GM04503 (cell line): ENCODE data around the gene NEGR1.
"Not testable (repeated sequence)": the region's sequence is repeated elsewhere in the genome, so short reads cannot be mapped to it uniquely, and the experiment has no call there.

Source experiments
- DNase-seq: peaks from one replicate; pipeline ENCODE4 v3.0.0-alpha.2; 2012; ENCODE audit warnings: low read depth

NEGR1 gene

DNA sequence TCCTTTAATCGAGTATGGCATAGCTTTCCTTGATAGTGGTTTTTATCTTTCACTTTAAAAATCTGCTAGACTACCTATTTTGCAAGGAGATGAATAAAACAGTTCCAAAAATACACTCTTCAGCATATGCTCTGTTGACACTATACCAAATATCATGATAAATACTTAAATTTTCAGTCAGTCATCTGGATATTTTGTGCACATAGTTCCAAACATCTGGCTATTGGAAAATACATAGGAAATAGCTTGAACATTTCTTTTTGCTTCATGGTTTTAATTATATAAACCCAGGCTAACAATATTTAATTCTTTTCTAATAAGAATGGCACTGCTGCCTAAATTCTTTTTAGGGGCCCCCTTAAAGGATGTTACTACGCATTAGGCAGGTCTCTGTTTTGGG is 342.1 kb downstream of the NEGR1 start:
- DNase-seq, result no peak

DNA sequence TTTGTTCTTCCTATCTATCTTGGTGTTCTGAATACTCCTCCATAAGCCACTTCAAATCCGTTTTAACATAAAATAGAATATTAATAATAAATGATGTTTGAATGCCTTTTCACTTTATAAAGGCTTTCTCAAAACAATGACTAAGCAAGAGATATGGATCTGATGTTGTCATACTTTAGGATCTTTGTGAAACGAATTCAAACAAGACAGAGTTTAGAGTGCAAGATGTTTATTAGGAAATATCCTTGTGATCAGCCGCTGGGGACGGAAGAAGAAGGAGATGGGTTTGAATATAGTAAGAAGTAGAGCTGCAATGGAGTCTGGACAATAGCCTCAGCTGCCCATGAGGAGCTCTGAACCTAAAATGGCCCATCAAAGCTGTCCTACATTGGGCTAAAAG is 351.8 kb downstream of the NEGR1 start:
- no peak for DNase-seq

DNA sequence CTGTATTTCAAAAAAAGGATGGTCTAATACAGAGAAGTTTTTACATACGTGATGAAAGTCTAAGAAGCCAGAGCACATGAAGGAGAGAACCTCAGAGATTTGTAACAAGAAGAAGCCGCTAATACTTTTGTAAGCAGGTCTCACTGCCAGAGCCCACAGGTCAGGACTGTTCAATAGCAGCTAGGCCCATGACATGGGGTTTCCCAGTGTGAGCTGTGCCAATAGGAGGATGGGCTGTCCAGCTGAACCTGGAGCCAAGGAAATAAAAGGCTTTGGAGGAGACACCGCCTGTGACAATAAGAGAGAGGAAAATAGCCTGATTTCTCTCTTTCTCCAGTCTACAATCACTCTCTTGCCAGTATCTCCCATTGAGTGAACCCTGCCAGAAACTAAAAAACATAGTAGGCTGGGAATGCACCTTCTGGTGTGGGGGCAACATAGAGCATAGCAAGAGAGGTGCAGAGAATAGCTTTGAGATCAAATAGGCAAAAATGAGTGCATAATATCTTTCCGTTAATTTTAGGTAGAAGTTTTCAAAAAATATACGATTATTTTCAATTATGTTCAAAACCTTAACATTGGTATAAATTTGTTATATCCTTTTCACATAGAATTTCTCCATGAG is 360.3 kb downstream of the NEGR1 start:
- no peak for DNase-seq

DNA sequence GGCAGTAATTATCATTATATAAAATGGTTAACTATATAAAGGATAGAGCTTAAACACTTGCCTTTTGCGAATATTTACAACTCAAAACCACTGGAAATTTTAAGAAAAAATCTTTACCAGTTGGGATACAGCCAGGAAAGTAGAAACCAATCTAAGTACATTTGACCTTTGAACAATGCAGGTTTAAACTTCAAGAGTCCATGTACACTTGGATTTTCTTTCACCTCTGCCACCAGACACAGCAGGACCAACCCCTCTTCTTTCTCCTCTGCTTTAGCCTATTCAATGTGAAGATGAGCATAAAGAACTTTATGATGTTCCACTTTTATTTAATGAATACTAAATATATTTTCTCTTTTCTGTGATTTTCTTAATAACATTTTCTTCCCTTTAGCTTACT is 361.1 kb downstream of the NEGR1 start:
- no peak for DNase-seq

DNA sequence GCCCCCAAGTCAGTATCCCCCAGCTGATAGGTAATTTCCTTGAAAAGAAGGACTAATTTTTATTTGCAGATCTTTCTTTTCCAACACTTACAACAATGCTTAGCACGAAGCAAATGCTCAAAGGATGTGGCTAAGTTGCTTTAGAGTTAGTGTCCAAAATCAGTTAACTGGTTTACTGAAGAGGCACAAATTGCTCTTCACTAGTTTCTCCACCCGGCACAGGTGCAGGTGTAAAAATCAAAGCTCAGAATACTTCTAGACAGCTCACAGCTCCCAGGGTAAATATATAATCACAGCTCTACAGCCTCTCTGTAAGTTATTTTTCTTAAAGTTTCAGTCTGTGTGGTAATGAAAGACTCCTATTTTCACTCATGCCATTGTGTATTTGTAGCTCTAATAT is 361.8 kb downstream of the NEGR1 start:
- DNase-seq, result no peak

DNA sequence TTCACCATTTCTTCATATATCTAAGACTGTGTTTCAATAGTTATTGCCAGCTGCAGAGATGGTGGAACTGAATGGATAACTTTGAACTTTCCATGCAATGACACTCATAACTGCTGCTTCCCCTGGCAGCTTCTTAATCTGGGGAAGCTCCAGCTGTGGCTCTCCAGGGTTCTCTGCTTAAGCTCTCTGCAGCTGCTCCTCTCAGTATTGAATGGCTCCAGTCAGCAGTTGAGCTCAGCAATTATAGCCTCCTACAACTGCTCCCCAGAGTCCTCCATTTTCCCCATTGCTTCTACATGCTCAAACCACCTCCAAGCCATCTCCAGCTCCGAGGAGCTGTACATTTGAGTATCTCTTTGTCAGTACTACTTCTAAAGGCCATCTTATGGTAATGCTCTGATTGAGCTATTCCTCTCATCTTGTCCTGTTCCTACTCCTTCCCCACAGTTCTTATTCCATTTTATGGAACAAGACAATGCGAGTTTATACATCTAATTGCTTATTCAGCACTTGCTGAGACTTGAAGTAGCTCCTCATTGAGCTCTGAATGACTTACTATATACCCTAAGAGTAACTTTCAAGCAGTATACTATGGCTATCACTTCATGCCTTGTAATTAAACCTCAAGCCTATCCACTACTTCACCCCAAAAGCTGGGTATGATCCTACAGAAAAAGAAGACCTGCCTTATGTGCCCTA is 362.4 kb downstream of the NEGR1 start:
- no peak for DNase-seq

DNA sequence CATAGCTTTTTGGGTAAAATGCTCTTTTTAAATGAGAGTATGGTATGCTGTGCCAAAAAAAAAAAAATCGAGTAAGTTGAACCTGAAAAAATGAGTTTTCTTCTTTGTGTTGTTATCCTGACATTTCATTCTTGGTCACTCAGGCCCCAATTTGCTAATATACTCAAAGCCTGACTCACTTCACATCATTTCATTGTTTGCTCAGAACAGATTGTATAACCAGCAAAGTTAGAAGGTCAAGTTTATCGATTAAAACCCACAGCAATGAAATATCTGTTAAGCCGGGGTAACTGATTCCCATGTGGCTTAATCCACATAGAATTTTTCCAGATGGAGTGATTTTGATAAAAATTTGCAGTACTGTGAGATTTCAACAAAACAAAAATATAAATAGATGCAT is 363.7 kb downstream of the NEGR1 start:
- DNase-seq, result no peak

DNA sequence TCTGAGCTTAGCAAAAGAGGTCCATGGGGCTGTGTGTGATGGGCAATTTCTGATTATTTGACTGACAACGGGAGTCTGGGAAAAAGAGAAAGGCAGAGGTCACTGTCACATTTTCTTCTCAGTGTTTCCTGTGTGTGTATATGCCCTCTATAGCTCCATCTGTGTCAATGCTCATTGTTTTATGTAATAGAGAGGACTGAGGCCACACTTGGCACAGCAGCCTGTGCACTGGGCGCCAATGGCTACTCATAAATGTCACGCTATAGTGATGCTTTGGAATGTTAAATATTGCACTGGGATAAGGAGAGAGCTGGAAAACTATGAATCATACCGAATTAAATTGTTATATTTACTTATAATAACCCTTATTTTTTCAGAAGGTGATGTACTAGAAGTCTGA is 365.4 kb downstream of the NEGR1 start:
- DNase-seq, result no peak

DNA sequence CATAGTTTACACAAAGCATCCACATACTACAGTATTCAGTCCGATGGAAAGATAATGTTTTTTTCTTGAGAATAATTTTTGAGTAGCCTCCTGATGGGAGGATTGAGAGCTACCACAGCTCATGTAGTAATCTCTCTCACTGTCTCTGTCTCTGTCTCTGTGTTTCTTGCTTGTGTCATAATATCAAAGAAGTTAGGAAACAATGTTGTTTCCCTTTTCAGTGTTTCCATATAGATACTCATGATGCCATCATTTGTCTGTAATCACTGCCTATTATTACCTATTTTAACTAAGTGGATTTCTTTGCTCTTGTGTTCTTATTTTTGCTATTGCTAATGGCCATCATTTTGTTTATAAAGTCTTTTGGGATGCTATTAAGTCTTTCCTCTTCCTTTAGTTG is 367.7 kb downstream of the NEGR1 start:
- no peak for DNase-seq

DNA sequence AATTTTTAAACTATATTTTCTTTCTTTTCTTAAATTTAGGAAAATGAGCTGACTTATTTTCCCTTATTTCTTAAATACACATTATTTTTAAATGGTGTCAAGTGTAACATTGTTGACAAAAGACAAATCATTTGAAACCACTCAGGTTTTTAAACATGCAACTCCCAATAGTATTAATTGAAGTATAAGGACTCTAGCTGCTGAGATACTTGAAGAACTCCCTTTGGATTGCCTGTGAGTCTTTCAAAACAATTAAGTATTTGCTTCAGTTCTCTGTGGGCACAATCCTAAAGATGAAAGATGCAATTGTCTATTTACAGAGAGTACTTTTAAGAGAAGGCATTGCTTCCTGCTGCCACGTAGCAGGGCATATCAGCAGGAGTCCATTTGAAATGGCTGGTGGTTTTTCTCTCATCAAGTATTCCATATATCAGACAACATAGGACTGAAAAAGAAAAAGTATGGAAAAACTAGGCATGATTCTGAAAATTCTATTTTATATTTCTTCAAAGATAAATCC is 373.4 kb downstream of the NEGR1 start:
- no peak for DNase-seq

DNA sequence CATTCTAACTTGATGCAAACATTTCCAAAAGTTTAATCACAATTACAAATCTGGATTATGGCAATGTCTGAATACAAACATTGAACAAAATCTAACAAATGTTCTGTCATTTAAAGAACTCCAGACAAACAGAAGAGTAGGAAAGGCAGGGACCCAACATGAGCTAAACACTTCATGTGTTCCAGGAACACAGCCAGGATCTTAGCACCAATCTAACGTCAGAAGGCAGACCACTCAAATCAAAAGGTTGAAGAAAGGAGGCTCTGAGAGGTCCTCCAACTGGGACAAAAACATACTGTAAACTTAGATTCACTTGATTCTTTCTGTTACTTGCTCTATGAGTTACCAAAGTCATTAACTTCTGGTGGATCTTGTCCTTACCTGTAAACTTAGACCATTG is 374.0 kb downstream of the NEGR1 start:
- no peak for DNase-seq

DNA sequence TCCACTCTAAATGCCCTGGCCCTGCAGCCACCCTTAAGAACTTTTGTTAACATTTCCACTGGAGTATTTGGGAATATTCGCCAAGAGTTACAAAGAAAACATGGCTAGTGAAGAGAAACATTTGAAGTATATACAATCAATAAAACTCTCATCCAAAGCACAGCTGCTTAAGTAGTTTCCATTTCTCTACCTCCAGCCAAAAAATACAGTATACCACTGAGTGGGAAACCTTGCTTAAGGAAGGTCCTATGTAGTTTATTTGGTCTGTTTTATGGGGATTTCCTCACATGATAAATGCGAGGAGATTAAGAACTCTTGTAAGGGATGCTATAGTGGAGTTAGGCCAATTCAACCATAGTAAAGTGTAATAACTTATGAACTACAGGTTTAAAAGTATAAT is 382.5 kb downstream of the NEGR1 start:
- no peak for DNase-seq

DNA sequence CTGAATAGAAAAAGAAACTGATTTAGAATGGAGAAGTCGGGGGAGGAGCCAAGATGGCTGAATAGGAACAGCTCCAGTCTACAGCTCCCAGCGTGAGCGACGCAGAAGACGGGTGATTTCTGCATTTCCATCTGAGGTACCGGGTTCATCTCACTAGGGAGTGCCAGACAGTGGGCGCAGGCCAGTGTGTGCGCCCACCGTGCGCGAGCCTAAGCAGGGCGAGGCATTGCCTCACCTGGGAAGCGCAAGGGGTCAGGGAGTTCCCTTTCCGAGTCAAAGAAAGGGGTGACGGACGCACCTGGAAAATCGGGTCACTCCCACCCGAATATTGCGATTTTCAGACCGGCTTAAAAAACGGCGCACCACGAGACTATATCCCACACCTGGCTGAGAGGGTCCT is 394.2 kb downstream of the NEGR1 start:
- not testable (repeated sequence) for DNase-seq

DNA sequence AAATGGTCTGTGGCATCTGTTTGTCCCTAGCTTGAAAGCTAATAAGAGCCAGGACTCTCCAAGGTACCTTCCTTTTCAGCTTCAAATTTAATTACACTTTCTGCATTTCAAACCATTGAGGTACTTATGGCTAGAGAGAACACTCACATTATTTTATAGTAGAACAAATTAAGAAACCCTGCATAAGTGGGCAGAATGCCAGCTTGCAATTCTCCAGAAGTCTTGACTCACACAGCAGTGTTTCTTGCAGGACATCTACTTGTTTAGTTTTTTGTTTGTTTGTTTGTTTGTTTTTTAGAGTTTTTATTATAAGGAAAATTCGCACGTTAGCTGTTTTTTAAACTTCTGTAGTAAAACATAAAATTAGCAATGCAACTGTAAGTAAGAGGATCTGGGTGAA is 397.2 kb downstream of the NEGR1 start:
- no peak for DNase-seq

DNA sequence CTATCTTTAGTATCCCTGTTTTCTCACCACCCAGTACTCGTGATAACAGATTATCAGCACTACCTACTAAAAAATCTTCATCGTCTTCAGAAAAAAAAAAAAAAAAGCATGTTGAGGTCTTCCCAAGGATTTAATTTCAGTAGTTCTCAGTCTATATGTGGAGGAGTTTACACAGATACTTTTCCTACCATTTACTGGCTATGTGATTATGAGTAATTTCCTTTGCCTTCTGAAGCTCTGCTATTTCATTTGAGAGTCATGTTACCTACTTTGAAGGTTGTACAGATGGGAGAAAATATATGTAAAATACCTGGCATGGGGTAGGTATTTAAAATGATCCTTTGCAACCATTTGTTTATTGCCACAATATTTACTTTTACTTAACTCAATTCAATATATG is 399.7 kb downstream of the NEGR1 start:
- no peak for DNase-seq

DNA sequence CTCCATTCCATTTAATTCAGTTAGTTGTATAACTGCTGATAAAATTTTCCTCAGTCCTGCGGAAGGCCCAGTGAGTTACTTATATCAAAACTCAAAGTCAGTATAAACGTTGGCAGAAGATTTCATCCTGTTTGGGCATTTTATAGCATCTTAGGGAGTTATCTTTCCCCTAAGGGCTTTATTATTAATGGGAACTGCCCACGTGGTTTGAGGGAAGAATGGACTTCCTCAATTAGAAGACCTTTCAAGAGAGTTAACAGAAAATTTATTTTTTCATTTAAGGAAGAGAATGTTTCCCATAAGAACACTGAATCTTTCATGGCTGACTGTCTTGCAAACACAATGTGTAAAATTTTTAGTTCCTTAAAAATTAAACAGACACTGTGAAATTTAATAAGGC is 400.1 kb downstream of the NEGR1 start:
- DNase-seq, result no peak

DNA sequence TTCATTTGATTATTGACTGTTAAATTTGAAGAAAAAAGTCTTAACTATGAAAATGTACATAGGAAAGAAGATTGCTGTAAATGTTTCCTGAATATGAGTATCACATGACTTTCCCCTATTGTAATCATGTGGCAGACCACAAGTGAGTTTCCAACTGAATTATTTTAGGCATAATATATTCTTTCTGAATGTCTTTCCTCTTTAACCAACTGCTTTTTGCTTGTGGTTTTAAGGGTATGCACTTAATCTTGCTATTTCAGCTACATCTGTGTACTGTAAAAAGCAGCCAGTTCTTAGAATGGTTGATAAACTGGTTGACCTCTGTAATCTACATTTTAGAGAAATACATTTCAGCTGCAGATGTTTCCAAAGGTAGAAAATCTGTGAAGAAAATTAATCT is 400.7 kb downstream of the NEGR1 start:
- DNase-seq, result no peak

DNA sequence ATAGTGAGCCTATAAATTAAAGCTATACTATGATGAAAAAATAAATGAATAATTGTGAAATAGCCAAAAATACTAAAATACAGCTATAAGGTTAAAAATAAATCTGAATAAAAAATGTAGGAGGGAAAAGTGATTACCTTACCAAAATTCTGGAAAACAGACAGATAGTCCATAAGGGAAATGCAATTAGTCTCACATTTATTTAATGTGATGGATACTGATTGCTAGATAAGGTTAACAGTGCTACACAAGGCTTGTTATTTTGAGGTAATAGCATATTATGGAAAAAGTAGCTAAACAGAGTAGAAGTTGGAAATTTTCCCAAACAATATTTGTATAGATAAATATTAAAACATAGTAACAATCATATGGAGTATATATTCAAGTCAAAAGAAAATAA is 413.0 kb downstream of the NEGR1 start:
- no peak for DNase-seq

DNA sequence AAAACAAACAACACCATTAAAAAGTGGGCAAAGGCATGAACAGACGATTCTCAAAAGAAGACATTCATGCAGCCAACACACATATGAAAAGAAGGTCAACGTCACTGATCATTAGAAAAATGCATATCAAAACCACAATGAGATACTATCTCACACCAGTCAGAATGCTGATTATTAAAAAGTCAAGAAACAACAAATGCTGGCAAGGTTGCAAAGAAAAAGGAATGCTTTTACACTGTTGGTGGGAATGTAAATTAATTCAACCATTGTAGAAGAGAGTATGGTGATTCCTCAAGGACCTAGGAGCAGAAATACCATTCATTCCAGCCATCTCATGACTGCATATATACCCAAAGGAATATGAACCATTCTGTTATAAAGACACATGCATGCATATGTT is 419.6 kb downstream of the NEGR1 start:
- DNase-seq, result no peak

DNA sequence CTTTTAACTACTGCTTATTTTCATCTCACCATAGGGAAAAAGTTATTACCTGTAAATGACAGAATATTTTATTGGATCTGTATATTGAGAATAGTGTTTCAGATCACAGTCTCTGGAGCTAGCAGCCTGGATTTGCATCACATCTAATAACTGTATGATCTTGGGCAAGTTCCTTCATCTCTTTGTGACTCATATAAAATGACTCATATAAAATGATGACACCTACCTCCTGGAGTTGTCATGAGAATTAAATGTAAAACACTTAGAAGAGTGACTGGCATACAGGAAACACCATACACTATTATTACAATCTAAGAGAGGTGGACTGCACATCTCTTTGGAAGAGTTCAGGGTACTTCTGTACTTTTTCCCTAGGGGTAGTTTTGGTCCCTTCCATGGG is 421.3 kb downstream of the NEGR1 start:
- DNase-seq, result peak; percentile 36

DNA sequence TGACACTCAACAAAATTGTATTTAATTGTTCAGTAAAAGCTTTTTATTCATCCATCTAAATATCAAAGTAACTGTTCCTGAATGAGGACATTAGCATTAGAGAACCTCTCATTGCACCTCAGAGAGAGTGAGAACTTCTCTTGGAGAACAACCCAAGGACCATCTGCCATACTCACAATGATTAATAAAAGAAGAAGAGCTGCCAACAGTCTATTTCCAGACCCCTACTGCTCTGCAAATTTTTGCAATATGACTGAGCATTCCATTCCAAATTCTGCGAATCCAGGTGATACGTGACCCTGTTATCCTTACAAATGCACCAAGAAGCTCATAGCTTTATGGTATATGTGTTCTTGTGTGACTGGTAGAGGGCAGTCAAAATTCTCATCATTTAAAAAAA is 422.5 kb downstream of the NEGR1 start:
- no peak for DNase-seq

DNA sequence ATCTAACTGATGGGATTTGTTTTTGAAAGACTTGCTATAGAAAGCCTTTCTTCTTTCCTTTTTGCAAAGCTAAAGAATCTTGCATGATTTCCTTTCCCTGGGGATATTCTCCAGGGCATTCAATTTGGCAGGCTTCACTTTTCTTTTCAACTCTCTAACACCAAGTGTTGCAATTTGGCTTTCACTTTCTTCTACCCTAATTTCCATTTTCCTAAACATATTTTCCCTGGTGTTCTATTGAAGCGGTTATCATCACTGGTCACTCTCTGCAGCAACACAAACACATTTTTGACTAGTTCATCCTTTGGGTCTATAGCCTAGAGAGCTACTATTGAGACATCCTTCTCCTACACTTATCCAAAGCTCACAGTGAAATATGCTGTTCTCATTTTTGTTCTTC is 424.5 kb downstream of the NEGR1 start:
- no peak for DNase-seq

DNA sequence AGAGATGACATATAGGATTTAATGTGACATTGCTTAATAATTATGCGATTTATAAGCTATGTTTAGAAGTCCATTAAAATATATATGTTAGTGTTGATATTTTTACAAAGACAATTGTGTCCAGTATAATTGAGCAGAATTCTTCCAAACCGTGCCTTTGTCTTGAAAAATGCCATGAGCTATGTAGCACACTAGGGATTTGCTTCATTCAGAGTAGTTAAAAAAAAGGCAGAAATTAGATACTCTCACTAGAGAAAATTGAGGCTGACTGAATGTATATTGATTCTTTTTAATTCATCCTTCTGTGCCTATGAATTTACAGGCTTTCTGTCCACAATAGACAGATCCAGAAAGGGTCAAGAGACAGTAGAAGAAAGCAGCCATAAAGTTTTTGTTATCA is 429.0 kb downstream of the NEGR1 start:
- DNase-seq, result no peak

DNA sequence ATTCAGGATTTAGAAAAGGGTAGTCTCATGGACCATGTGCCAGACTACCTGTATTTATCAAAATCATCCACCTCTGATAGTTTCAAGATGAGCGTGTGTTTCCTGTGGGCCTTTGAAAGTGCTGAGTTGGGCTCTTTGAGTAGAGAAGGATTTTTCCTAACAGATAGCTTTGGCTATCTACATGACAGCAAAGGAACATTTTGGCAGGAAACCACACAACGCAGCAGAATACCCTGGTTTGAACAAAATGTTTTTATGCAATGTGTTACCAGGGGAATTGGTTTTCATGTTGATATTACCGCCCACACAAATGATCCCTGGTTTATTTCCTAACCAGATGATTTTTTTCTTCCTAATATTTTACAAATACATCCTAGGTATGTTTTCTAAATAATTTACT is 431.4 kb downstream of the NEGR1 start:
- no peak for DNase-seq
